ENCODE results near the gene ATP9B. TPM values are rescaled to one million over a fixed set of nuclear protein-coding genes. Genes with fewer than 3 reads are reported as not detected.

The ATP9B gene
- total RNA-seq, 1 experiment from 2014 or later = 17.8 TPM

DNA sequence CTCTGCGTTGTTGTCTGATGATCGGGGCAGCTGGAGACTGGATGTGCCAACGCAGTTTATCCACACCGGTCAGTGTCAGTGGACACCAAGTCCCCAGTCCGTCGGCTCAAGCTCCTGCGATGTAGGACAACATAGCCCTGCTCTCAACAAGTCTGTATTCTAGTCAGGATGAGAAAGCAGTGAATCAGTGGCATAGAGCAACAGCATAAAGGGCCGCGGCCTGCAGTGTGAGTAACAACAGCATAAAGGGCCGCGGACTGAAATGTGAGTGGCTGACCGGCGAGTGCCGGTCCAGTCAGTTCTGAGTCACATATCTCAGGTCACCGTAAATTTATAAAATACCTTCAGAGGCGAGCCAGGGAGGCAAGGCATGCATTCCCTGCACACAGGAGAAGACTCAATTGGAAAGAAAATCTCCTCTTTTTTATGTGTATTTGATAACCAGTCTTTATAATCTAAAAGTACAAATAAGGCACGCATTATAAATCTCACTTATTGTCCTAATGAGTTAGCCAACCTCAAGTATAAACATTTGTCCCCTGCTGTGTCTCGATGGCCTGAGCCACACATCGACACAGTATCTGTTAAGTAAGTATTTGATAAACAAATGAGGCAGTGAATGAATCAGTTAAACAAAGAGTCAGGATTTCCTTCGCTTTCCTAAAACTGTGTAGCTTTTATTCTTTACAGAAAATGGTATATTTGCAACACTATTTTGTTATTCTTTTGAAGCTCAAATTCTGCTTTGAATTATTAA is 292.8 kb downstream of the ATP9B start:
- H3K4me2 ChIP-seq (ENCODE audit: low read length) = peak overlapping the region; percentile 68
- H3K4me1 ChIP-seq (ENCODE audit: control insufficient read depth in 1 of 2, insufficient read depth in 2 of 2, low read length in 2 of 2) = peaks cover 14 to 20% of the 10 kb centered on the region in 2 experiments
- H3K9ac ChIP-seq (ENCODE audit: low read length) = peak overlapping the region; percentile 30
- intact Hi-C loops (cut with micrococcal nuclease) = no loop called here
- no peaks in the 10 kb centered on the region for H4K20me1 ChIP-seq (ENCODE audit: insufficient read depth)
- peak overlapping the region; percentile 63; the same call in 1 of the 2 replicates for H3K27ac ChIP-seq (ENCODE audit: low read depth, low read length)
- RAD21 ChIA-PET (ENCODE audit: low non-redundant PET in 1 of 2, low total read pairs in 2 of 2, uncharacterized antibody in 2 of 2, unreplicated experiment in 2 of 2) = no interaction called here
- no TSS peak for BruUV-seq (replicated peaks)
- peak overlapping the region in 1 of 2 experiments; percentile 15; a peak in 1 of 4 replicates for H3K4me3 ChIP-seq (replicated peaks in 1 of 2; ENCODE audit: low read depth in 1 of 2, low read length in 2 of 2)
- H3K9me3 ChIP-seq (ENCODE audit: control insufficient read depth in 1 of 2, insufficient read depth in 1 of 2, low read depth in 1 of 2, low read length in 2 of 2) = no peaks in the 10 kb centered on the region
- CTCF ChIA-PET = no interaction called here
- POLR2A ChIA-PET = no interaction called here
- H3K9me2 ChIP-seq (ENCODE audit: insufficient read depth) = no peaks in the 10 kb centered on the region
- H2AFZ ChIP-seq (ENCODE audit: low read depth, low read length, poor library complexity, severe bottlenecking) = no peak overlapping the region
- no peaks in the 10 kb centered on the region for H3K79me2 ChIP-seq (ENCODE audit: insufficient read depth, low read length)
- DNase-seq (ENCODE audit: low read depth, low spot score) = peak; percentile 77
- no peaks in the 10 kb centered on the region for H3K27me3 ChIP-seq (ENCODE audit: insufficient read depth, low read length)
- ATAC-seq = peak; percentile 99
- peaks cover 2 to 8% of the 10 kb centered on the region in 2 experiments; a peak in 1 of 4 replicates for H3K36me3 ChIP-seq (ENCODE audit: control insufficient read depth in 1 of 2, insufficient read depth in 2 of 2, low read length in 2 of 2)
- peak; percentile 92 for TF ChIP-seq FOSL1 (IDR thresholded peaks at IDR 0.05; ENCODE audit: low read depth)
- TF ChIP-seq, protein P1, sequence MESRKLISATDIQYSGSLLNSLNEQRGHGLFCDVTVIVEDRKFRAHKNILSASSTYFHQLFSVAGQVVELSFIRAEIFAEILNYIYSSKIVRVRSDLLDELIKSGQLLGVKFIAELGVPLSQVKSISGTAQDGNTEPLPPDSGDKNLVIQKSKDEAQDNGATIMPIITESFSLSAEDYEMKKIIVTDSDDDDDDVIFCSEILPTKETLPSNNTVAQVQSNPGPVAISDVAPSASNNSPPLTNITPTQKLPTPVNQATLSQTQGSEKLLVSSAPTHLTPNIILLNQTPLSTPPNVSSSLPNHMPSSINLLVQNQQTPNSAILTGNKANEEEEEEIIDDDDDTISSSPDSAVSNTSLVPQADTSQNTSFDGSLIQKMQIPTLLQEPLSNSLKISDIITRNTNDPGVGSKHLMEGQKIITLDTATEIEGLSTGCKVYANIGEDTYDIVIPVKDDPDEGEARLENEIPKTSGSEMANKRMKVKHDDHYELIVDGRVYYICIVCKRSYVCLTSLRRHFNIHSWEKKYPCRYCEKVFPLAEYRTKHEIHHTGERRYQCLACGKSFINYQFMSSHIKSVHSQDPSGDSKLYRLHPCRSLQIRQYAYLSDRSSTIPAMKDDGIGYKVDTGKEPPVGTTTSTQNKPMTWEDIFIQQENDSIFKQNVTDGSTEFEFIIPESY (IDR thresholded peaks at IDR 0.05; ENCODE audit: extremely low read depth, insufficient replicate concordance, low read length) = no peak
- TF ChIP-seq, protein P2, sequence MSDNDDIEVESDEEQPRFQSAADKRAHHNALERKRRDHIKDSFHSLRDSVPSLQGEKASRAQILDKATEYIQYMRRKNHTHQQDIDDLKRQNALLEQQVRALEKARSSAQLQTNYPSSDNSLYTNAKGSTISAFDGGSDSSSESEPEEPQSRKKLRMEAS (IDR thresholded peaks at IDR 0.05) = 0 out of 2 replicates have a peak, but pooled peaks have one; percentile 34
- TF ChIP-seq ZFX (IDR thresholded peaks at IDR 0.05) = no peak
- no peak for TF ChIP-seq RAD21 (IDR thresholded peaks at IDR 0.05; ENCODE audit: low read depth)
- TF ChIP-seq POLR2A (IDR thresholded peaks at IDR 0.05; ENCODE audit: borderline replicate concordance, extremely low read depth, insufficient read depth, insufficient read length) = no peak
- TF ChIP-seq SRF (IDR thresholded peaks at IDR 0.05; ENCODE audit: low read depth) = no peak
- TF ChIP-seq TCF7L2 (IDR thresholded peaks at IDR 0.05; ENCODE audit: borderline replicate concordance, extremely low read depth, insufficient read depth, insufficient read length) = no peak
- TF ChIP-seq, protein P3, sequence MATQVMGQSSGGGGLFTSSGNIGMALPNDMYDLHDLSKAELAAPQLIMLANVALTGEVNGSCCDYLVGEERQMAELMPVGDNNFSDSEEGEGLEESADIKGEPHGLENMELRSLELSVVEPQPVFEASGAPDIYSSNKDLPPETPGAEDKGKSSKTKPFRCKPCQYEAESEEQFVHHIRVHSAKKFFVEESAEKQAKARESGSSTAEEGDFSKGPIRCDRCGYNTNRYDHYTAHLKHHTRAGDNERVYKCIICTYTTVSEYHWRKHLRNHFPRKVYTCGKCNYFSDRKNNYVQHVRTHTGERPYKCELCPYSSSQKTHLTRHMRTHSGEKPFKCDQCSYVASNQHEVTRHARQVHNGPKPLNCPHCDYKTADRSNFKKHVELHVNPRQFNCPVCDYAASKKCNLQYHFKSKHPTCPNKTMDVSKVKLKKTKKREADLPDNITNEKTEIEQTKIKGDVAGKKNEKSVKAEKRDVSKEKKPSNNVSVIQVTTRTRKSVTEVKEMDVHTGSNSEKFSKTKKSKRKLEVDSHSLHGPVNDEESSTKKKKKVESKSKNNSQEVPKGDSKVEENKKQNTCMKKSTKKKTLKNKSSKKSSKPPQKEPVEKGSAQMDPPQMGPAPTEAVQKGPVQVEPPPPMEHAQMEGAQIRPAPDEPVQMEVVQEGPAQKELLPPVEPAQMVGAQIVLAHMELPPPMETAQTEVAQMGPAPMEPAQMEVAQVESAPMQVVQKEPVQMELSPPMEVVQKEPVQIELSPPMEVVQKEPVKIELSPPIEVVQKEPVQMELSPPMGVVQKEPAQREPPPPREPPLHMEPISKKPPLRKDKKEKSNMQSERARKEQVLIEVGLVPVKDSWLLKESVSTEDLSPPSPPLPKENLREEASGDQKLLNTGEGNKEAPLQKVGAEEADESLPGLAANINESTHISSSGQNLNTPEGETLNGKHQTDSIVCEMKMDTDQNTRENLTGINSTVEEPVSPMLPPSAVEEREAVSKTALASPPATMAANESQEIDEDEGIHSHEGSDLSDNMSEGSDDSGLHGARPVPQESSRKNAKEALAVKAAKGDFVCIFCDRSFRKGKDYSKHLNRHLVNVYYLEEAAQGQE (IDR thresholded peaks at IDR 0.05; ENCODE audit: low read depth) = no peak
- TF ChIP-seq ELF1 (IDR thresholded peaks at IDR 0.05; ENCODE audit: borderline replicate concordance, low read depth) = no peak
- TF ChIP-seq SIN3A (IDR thresholded peaks at IDR 0.05; ENCODE audit: low read depth) = peak; percentile 45; the same call in 1 of the 2 replicates
- TF ChIP-seq POLR2AphosphoS5 (IDR thresholded peaks at IDR 0.05; ENCODE audit: low read depth, low read length) = 0 out of 2 replicates have a peak, but pooled peaks have one; percentile 39
- TF ChIP-seq CEBPB (IDR thresholded peaks at IDR 0.05; ENCODE audit: low read depth) = 0 out of 2 replicates have a peak, but pooled peaks have one; percentile 11
- TF ChIP-seq, protein P4, sequence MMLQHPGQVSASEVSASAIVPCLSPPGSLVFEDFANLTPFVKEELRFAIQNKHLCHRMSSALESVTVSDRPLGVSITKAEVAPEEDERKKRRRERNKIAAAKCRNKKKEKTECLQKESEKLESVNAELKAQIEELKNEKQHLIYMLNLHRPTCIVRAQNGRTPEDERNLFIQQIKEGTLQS (IDR thresholded peaks at IDR 0.05) = no peak
- no peak for TF ChIP-seq EGR1 (IDR thresholded peaks at IDR 0.05; ENCODE audit: low read depth)
- TF ChIP-seq YY1 (IDR thresholded peaks at IDR 0.05; ENCODE audit: extremely low read depth, insufficient replicate concordance, low read depth, low read length) = no peak
- peak; percentile 70 for TF ChIP-seq SP1 (IDR thresholded peaks at IDR 0.05; ENCODE audit: low read depth)
- TF ChIP-seq ZNF274 (IDR thresholded peaks at IDR 0.05; ENCODE audit: low read depth, low read length) = no peak
- TF ChIP-seq EZH2phosphoT487 (IDR thresholded peaks at IDR 0.05; ENCODE audit: borderline replicate concordance) = no peak
- TF ChIP-seq EZH2 (IDR thresholded peaks at IDR 0.05) = no peak

Measured in HCT116 (cell line).